Neural progenitor cell (in vitro differentiated cells): ENCODE data around the gene STK33.

Source experiments
- CTCF ChIP-seq: fragments of 200-600 bp; sonication (generic); IDR thresholded peaks from 2 replicates; pipeline ENCODE4 v1.5.1; 2017; ENCODE audit warnings: antibody characterized with exemption, mild to moderate bottlenecking
- EZH2 ChIP-seq: fragments of 200-600 bp; sonication (generic); IDR thresholded peaks from 2 replicates; pipeline ENCODE4 v1.6.1; 2017; ENCODE audit warnings: antibody characterized with exemption, mild to moderate bottlenecking, moderate library complexity
- EZH2phosphoT487 ChIP-seq: fragments of 200-600 bp; sonication (generic); IDR thresholded peaks from 2 replicates; pipeline ENCODE4 v1.6.1; 2017; ENCODE audit warnings: antibody characterized with exemption

- TF ChIP-seq CTCF (no peak), EZH2 (no peak), EZH2phosphoT487 (no peak)
Observed at GRCh38 chr11:8355416-8355742, 238.6 kb downstream of the STK33 start.
